AML-193 (cell line): ENCODE results near the gene GART.
"Not testable (repeated sequence)": the region's sequence is repeated elsewhere in the genome, so short reads cannot be mapped to it uniquely, and the experiment has no call there.

ENCODE experiments used
- DNase-seq, 2 experiments: peaks; one replicate each; lab custom pipeline; 2025; lab: John Stamatoyannopoulos, UW

The GART gene

DNA sequence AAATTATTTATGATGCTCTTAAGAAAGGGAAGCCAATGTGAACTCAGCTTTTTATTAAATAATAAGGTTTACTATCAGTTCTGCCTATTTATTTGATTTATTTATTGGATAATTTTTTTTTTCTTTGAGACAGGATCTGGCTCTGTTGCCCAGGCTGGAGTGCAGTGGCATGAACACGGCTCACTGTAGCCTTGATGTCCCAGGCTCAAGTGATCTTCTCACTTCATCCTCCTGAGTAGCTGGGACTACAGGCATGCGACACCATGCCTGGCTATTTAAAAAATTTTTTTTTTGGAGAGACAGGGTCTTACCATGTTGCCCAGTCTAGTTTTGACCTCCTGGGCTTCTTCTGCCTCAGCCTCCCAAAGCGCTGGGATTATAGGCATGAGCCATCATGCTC lies 29.4 kb downstream of the GART start:
- no peak for DNase-seq

DNA sequence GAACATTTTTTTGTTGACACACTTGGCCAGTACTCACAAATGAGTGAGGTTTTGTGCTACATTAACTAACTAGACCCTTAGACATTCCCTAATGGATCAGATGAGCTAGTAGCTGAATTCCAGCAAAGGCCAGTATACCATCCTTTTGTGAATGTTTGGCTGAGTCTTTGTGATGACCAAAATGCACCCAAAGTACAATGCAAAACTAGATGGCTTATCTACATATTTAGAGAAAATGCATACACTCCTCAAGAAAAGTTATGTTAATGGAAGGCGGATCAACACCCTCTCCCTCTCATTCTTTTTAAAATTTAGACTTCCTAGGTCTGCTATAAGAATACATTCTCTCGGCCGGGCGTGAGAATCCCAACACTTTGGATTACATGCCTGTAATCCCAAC lies 30.3 kb downstream of the GART start:
- DNase-seq, result no peak

DNA sequence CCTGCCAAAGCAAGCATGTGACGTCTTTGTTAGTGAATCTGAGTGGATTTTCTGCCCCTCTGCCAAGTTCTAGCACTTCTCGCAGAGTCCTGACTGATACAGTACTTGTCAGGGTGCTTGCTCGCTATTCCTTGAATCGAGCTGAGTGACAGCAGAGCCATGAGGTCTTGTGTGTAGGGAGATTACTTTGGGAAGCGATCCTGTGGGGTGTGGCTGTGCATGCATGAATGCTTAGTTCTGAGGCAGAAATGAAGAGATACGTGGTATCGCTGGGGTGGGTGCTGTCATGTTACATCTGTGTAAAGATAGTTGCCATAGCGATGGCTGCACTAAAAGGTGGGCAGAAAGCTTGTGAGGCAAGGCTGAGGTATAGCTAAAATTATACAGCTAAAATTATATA lies 31.1 kb downstream of the GART start:
- no peak for DNase-seq

DNA sequence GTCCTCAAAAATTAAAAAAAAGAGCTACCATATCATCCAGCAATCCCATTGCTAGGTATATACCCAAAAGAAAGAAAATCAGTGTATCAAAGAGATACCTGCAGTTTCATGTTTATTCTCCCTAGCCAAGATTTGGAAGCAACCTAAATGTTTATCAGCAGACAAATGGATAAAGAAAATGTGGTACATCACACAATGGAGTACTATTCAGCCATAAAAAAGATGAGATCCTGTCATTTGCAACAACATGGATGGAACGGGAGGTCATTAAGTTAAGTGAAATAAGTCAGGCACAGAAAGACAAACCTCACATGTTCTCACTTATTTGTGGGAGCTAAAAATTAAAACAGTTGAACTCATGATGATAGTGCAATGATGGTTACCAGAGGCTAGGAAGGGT lies 34.9 kb downstream of the GART start:
- not testable (repeated sequence) for DNase-seq

DNA sequence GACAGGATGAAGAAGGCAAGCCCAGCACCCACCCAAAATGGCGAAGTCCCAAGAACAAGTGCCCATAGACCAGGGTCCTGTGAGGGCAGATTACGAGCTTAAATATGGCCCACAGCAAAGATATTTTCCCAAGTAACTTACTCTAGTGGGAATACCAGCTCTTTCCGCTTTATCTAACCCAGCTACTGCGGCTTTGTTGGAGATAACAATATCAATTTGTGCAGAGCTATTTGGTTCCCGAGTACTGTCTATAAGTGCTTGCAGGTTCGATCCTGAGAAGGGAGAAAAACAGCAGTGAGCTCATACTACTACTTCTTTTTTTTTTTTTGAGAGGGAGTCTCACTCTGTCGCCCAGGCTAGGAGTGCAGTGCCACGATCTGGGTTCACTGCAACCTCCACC lies 36.1 kb downstream of the GART start:
- no peak for DNase-seq

DNA sequence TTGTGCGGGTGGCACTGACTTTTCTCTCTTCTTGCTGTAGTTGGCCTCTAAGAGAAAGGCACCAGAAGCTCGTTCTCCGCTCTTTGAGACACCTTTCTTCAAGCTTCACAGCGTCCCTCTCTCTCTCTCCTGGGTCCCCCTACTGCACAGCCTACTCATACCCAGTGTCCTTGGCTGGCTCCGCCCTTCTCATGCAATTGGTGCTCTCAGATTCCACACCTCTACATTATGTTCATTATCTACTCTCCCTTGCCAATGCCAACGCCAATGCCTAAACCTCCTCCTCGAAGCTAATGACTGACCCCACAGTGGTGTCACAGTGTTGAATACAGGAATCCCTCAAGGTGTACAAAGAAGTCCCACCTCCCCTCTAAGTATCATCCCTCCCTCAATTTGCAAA lies 45.6 kb downstream of the GART start:
- DNase-seq, result no peak

DNA sequence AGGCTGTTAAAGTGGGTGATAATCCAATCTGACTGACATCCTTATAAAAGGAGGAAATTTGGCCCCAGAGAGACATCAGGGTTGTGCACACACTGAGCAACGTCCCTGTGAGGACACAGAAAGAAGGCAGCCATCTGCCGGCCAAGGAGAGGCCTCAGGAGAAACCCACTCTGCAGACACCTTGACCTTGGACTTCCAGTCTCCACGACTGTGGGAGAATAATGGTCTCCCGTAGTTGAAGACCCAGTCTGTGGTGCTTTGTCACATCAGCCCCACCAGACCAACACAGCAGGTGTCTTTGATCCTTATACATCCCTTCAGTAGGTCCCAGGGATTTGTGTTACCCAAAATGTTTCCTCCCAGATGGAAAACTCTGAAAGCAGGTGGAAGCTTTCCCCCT lies 46.2 kb downstream of the GART start:
- no peak for DNase-seq

DNA sequence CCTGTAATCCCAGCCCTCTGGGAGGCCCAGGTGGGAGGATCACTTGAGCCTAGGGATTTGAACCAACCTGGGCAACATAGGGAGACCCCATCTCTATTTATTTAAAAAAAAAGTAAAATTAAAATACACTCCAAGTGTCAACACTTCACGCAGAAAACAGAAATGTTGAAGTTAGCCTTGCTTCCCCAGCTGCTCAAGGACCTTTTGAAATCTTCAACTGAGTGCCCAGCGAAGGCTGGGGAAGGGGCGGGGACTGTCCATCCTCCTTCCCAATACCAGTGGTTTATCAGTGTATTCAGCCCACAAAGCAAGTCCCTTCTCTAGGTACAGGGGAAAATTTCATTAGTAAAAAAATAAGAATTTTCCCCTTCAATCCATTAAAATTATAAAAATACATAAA lies 48.2 kb downstream of the GART start:
- DNase-seq, result no peak

DNA sequence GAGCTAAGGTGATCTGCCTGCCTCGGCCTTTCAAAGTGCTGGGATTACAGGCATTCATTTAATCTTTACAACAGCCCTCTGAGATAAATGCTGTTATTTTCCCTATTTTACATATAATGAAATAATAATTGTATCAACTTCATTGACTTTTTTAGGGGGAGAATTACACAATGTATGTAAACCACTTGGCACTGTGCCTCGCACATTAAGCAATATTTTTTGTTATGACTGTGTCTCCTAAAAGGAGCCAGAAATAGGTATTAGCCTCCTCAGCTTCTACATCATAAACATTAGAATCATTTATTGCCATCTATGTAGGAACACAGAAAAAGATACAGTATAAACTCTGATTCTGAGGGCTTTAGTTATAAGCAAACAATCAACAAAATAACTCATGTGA lies 49.3 kb downstream of the GART start:
- peak; percentile 12 to 26 for DNase-seq

DNA sequence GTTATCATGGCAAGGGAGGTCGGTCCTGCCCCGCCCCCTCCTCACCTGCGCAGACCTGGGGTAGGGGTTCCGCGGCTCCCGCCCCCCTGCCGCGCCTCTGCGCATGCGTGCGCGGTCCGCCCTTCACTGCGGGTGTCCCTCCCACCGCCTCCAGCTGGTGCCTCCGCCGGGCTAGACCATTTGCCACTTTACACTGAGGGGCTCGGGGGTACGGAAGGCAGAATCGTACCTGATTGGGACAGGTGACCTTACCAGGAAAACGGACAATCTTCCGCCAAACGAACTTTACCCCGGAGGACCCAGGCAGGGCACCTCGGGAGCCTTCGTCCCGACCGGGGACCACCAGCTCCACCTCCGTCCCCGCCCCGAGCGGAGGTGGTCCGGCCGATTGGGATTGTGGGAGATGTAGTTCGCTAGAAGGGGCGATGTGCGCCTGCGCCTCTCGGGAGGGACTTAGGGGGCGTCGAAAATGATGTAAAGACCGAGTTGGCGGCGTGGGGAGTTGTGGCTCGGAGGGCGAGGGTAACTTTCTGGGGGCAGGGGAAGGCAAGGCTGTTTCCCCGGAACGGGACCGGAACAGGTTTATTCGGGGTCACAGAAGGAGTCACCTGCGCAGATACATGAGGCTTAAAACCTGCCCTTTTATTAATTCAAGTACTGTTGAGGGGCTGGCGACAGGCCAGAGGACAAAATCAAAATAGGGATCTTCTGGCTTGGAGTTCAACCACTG lies 50.4 kb downstream of the GART start, which contains the start of gene DNAJC28:
Gene DNAJC28, minus strand, starts transcription at position 344 of the 730 bp plus-strand sequence. CDS start 2,323 bp downstream, outside the sequence.
- peak; percentile 66 to 75 for DNase-seq

DNA sequence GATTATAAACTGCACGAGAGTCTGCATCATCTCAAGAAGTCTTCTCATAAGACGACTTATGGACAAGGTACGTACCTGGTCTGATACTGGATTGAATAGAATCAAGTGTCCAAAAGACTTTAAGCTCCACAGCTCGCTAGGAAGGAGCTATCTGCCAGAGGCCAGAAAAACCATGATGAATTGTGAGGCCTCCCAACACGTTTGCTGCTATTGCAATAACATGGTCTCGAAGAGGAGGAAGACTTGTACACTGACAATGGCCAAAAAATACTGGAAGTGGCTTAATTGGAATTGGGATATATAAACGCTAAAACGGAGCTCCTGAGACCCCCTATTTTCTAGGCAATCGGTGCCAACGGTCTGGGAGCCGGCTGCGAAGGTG lies 50.9 kb downstream of the GART start:
- no peak for DNase-seq

DNA sequence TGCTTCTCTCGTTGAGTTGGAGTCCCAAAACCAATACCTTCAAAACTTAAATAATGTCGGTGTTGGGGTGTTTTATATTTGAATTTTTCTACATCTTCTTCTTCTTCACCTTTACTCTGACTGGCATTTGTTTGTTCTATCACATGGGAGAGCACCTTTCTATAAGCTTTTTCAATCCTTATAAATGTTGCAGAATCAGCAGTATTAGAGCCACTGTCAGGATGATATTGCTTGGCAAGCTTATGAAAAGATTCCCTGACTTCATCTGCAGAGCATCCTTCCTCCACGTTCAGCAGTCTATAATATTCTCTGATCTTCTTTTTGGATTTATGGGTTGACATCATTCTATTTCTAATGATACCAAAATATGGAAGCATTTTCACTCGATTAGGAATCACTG lies 53.0 kb downstream of the GART start:
- no peak for DNase-seq

DNA sequence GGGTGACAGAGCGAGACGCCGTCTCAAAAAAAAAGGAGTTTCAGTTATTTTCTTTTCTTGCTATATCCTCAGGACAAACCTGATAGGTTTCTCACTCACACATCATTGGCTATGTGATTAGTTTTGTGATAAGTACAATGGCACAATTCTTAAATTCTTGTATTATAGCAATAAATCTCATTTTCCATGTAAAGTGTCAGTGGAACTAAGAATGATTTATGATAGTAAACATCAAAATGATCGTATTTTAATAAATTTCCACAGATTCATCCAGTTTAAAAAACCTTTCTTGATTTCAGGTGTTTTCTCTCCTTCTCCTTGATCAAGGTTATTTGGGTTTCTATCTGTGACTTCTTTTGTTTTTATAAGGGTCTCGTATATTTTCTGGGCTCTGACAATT lies 53.9 kb downstream of the GART start:
- DNase-seq, result no peak

DNA sequence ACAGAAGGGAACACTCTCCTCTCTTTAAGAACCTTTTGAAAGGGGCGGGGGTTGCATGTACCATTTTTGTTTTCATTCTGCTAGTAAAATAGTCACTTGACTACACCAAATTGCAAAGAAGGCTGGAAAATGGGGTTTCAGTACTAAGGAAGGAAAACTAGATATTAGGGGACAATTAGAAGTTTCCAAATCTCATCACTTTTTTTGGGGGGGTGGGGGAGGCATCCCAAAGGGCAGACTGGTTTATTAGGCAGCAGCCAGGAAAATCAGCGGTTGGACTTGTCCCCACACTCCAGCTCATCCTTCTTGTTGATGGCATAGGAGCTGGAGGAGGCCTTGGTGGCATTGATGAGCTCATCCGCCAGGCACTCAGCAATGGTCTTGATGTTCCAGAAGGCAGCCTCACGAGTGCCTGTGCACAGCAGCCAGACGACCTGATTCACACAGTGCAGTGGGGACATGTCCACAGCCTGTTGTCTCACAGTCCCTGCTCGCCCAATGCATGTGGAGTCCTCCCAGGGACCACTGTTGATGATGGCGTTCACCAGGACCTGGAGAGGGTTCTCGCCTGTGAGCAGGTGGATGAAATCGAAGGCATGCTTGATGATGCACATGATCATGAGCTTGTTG lies 60.5 kb downstream of the GART start:
- no peak for DNase-seq

DNA sequence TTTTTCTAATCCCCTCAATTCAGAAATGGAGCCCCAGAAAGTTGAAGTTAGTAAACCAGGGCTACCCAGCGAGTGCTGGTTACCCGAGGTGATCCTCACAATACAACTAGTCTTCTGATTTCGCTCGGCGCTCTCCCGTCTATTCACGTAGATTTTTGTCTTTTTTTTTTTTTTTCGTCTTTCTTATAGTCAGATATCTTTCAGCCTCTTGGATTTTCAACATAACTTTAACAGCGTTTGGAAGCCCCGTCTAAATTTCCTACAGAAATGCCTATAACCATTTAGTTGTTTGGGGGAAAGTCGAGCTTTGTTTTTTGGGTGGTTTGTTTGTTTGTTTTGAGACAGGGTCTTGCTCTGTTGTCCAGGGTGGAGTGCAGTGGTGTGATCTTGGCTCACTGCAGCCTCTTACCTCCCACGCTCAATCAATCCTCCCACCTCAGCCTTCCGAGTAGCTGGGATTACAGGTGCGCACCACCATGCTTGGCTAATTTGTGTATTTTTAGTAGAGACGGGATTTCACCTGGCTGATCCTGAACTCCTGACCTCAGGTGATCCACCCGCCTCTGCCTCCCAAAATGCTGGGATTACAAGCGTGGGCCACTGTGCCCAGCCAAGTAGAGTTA lies 61.3 kb downstream of the GART start:
- no peak for DNase-seq

DNA sequence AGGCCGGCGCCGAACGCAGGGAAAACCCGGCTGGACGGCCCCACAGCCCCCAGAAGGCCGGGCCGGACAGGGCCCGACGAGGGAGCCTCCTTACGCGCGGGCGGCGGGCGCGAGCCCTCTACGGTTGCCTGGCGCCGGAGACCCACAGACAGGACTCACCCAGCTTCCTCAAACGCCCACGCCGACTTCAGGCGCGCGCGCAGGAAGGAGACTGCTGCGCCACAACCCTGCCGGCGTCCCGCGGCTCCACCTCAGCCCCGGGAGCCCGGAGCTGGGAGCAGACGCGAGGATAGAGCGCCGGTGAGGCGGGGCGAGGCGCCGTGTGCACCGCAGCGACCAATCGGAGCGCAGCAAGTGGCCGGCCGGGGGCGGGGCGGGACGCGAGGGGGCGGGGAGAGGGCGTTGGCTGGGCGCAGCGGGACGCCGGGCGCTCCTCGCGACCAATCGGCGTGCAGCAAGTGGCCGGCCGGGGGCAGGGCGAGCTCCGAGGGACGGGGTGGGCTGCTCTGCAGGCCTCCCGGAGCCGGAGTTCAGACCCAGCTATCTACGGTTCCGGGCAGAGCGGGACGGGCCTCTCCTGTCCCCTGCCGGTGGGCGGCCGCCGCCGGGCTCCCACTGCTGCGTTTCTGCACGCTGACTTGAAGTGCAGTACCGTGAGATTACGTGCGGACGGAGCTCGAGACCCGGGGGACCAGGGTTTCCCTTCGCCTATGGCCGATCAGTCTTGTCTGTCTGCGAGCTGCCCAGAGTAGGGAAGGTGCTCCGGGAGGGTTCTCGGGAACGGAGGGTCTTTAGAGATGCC lies 62.0 kb downstream of the GART start, which contains the start of gene TMEM50B:
Gene TMEM50B, minus strand, starts transcription at position 296 of the 802 bp plus-strand sequence. CDS start 11,089 bp downstream, outside the sequence.
- DNase-seq, result peak; percentile 92 to 93

DNA sequence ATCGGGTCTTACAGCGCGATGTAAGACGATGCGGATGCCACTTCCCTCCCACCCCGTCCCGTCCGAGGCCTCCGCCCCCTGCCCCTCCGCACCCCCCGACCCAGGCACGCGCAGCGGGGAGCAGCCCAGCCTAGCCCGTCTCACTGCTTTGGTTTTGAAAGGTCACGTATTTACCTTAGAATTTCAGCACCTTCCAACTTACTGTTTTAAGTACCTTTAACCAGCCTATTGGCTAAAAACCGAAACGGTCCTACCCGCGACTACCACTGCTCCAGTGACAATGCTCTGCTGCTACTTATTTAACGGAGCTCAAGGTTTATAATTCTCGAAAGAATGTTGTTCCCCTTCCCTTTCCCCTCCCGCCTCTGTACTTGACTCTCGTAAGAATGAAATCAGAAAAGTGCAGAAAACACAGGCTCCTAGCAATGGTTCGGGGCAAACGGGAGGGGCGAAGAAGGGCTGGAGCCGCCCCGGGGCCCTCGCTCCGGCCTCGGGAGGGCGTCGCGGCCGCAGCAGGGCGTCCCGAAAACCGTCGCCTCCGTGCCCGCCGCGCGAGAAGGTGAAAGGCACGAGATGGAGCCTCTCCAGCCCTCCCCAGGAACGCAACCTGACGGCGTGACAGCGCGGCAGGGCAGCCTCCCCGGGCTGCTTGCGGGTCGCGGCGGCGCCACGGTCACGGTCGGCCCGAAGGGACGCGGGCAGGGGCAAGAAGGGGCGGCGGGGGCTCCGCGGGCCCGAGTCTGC lies 62.8 kb downstream of the GART start:
- DNase-seq, result peak; percentile 18 to 55

DNA sequence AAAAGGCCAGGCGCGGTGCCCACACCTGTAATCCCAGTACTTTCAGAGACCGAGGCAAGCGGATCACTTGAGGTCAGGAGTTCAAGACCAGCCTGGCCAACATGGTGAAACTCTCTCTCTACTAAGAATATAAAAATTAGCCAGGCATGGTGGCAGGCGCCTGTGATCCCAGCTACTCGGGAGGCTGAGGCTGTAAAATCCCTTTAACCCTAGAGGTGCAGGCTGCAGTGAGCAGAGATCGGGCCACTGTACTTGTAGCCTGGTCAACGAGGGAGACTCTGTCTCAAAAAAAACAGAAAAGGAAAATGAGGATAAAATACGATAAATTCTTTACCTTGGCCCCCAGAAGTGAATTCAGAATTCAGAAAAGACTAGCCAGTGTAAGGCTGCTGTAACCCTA lies 63.7 kb downstream of the GART start:
- no peak for DNase-seq

DNA sequence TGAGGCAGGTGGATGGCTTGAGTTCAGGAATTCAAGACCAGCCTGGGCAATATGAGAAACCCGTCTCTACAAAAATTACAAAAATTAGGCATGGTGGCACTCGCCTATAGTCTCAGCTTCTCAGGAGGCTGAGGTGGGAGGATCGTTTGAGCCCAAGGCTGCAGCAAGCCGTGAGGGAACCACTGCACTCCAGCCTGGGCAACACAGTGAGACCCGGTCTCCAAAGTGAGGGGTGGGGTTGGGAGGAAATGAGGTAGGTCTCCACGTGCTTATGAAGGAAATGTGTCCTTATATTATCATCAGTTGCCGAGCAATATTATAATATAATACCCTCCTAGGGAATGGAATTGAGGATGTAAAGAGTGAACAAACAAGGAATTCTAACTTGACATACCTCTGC lies 64.9 kb downstream of the GART start:
- no peak for DNase-seq

DNA sequence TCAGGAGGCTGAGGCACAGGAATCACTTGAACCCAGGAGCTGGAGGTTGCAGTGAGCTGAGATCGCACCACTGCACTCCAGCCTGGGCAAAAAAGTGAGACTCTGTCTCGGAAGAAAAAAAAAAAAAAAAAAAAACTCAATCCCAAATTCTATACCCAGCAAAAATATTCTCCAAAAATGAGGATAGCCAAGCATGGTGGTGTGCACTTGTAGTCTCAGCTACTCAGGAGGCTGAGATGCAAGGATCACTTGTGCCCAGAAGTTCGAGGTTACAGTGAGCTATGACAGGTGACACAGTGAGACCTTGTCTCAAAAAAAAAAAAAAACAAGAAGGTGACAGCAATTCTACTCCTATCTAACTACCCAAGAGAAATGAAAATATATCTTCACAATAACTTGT lies 68.6 kb downstream of the GART start:
- no peak for DNase-seq

DNA sequence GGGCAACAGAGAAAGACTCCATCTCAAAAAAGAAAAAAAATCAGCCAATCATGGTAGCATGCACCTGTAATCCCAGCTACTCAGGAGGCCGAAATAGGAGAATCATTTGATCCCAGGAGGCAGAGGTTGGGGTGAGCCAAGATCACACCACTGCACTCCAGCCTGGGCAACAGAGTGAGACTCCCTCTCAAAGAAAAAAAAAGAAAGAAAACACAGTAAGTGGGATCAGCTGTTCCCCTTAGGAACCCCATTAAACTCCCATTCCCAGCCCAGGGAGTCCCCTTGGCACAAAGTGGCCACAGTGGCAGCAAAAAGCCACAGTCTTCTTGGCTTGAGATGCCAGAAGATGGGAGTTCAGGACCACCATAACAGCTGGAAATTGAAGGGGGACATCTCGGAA lies 71.2 kb downstream of the GART start:
- DNase-seq, result no peak

DNA sequence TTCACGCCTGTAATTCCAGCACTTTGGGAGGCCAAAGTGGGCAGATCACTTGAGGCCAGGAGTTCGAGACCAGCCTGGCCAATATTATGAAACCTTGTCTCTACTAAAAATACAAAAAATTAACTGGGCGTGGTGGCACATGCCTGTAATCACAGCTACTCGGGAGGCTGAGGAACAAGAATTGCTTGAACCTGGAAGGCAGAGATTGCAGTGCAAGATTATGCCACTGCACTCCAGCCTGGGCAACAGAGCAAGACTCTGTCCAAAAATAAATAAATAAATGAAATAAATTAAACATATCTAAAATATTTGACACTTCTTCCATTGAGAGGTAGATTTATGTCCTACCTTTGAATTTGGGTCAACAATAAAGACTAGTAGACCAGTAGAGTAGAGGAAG lies 72.7 kb downstream of the GART start:
- not testable (repeated sequence) for DNase-seq
